OCI-LY7 (cell line): Measurements from ENCODE around the gene AKIRIN2. TPM values are rescaled to one million over a fixed set of nuclear protein-coding genes. Genes with fewer than 3 reads are reported as not detected.
"Not testable (repeated sequence)": the region's sequence is repeated elsewhere in the genome, so short reads cannot be mapped to it uniquely, and the experiment has no call there.

Experiments
- BruUV-seq: library from RNA; stranded (reverse); fragments of 400-500 nt; replicated peaks from 2 replicates; lab custom pipeline; 2021; lab: Mats Ljungman, UMichigan
- CTCF ChIA-PET: fragments of 300-600 bp; sonication (Branson Sonifier 250); formaldehyde crosslinking; loops from one replicate; lab custom pipeline; 2022; ENCODE audit warnings: antibody characterized with exemption; ENCODE audit not compliant: unreplicated experiment; lab: Charles Lee
- POLR2A ChIA-PET: fragments of 300-600 bp; sonication (Branson Sonifier 250); formaldehyde crosslinking; loops from one replicate; lab custom pipeline; 2022; ENCODE audit warnings: antibody characterized with exemption; lab: Charles Lee
- DNase-seq: peaks from one replicate; pipeline ENCODE4 v3.0.0-alpha.2; 2015; ENCODE audit warnings: low spot score
- H2AFZ ChIP-seq: fragments of 200-600 bp; sonication (generic), shearing (Covaris generic); 2 replicates; pipeline ENCODE4 v1.6.1; 2014; ENCODE audit warnings: mild to moderate bottlenecking, antibody characterized with exemption, low read length, moderate library complexity
- H3K27ac ChIP-seq: fragments of 200-600 bp; sonication (generic); 2 replicates; pipeline ENCODE4 v1.5.1; 2014; ENCODE audit warnings: mixed run types, low read depth, mild to moderate bottlenecking, moderate library complexity, low read length, inconsistent platforms; ENCODE audit not compliant: poor library complexity, severe bottlenecking
- H3K36me3 ChIP-seq: fragments of 200-600 bp; sonication (generic); 2 replicates; pipeline ENCODE4 v1.6.1; 2014; ENCODE audit warnings: mild to moderate bottlenecking, antibody characterized with exemption, low read length, moderate library complexity, mixed read lengths; ENCODE audit not compliant: insufficient read depth
- H3K4me1 ChIP-seq: fragments of 200-600 bp; sonication (generic); 2 replicates; pipeline ENCODE4 v1.5.1; 2014; ENCODE audit warnings: mild to moderate bottlenecking, low read length; ENCODE audit not compliant: insufficient read depth, poor library complexity, severe bottlenecking
- H3K4me2 ChIP-seq: fragments of 200-600 bp; sonication (generic); 2 replicates; pipeline ENCODE4 v1.6.1; 2014; ENCODE audit warnings: mild to moderate bottlenecking, low read length
- H3K4me3 ChIP-seq: fragments of 200-600 bp; sonication (generic); 2 replicates; pipeline ENCODE4 v1.5.1; 2014; ENCODE audit warnings: mild to moderate bottlenecking, low read depth, low read length; ENCODE audit not compliant: poor library complexity, severe bottlenecking
- H3K79me2 ChIP-seq: fragments of 200-600 bp; sonication (generic); 2 replicates; pipeline ENCODE4 v1.6.1; 2016; ENCODE audit warnings: low read depth, mild to moderate bottlenecking, low read length, moderate library complexity, mixed read lengths; ENCODE audit not compliant: insufficient read depth
- H3K9me2 ChIP-seq: fragments of 200-600 bp; sonication (generic); 2 replicates; pipeline ENCODE4 v1.6.1; 2016; ENCODE audit warnings: mild to moderate bottlenecking, low read length, mixed read lengths; ENCODE audit not compliant: insufficient read depth
- H3K9me3 ChIP-seq: fragments of 200-600 bp; sonication (generic); 2 replicates; pipeline ENCODE4 v1.6.1; 2014; ENCODE audit warnings: mild to moderate bottlenecking, mixed run types, low read length, mixed read lengths
- H4K20me1 ChIP-seq: fragments of 200-600 bp; sonication (generic); 2 replicates; pipeline ENCODE4 v1.6.1; 2014; ENCODE audit warnings: mild to moderate bottlenecking, antibody characterized with exemption, low read length, moderate library complexity, mixed read lengths; ENCODE audit not compliant: insufficient read depth
- CTCF ChIP-seq: fragments of 200-600 bp; sonication (generic); conservative IDR thresholded peaks from 2 replicates; pipeline ENCODE4 v1.5.1; 2014; ENCODE audit warnings: mild to moderate bottlenecking, antibody characterized with exemption, low read length, moderate library complexity, mixed read lengths
- EZH2phosphoT487 ChIP-seq: fragments of 200-600 bp; sonication (generic); IDR thresholded peaks from 2 replicates; pipeline ENCODE4 v1.6.1; 2018; ENCODE audit warnings: low read depth, borderline replicate concordance, mild to moderate bottlenecking, mixed run types, antibody characterized with exemption, low read length, moderate library complexity, mixed read lengths
- intact Hi-C: fragments of 100-400 bp; cut with micrococcal nuclease; formaldehyde crosslinking; loops from one replicate; pipeline ENCODE4 v1.10.0; 2022; ENCODE audit not compliant: unreplicated experiment
- total RNA-seq, 2 experiments: library from RNA; depleted of rRNA in 1 of 2; stranded (reverse); fragments of >200 nt in 1 of 2; shearing (Covaris generic) in 1 of 2; gene quantifications; 2 replicates each; pipeline ENCODE4 v1.2.3, GENCODE V29; 2014 to 2022

The AKIRIN2 gene
- total RNA-seq, 2 experiments from 2014 or later = 70.4 to 127 TPM

- intact Hi-C loops = no loop called here
- peaks cover 100% of the 10 kb centered on the region for H3K79me2 ChIP-seq
- DNase-seq = no peak
- H4K20me1 ChIP-seq = peaks cover 28% of the 10 kb centered on the region
- ChIA-PET POLR2A (interaction anchor here (0.6 to 1.4 kb wide), 10 partner anchors 12 to 612 kb away, joined by 3 to 15 read pairs (median 3); partner anchors contain the start of gene AKIRIN2), CTCF (no interaction called here)
- no TSS peak for BruUV-seq
- TF ChIP-seq CTCF = no peak
- TF ChIP-seq EZH2phosphoT487 = no peak
- H3K9me3 ChIP-seq = no peaks in the 10 kb centered on the region
- H3K36me3 ChIP-seq = peaks cover 100% of the 10 kb centered on the region
- no peak overlapping the region for H3K4me2 ChIP-seq
- no peak overlapping the region for H3K27ac ChIP-seq
- no peaks in the 10 kb centered on the region for H3K9me2 ChIP-seq
- no peak overlapping the region for H2AFZ ChIP-seq
- H3K4me1 ChIP-seq = peaks cover 10% of the 10 kb centered on the region
- H3K4me3 ChIP-seq = no peak overlapping the region
Measured at GRCh38 chr6:87687296-87687695, 14.7 kb downstream of the AKIRIN2 start.

GRCh38 chr6:87686636-87687205 is 15.3 kb downstream of the AKIRIN2 start:
- H3K4me2 ChIP-seq, H3K9me2 ChIP-seq, H3K27ac ChIP-seq, H3K9me3 ChIP-seq, intact Hi-C loops, H3K4me3 ChIP-seq, DNase-seq, H2AFZ ChIP-seq, H3K4me1 ChIP-seq, CTCF ChIA-PET, BruUV-seq: not testable (repeated sequence)
- peaks cover 100% of the 10 kb centered on the region for H3K79me2 ChIP-seq
- POLR2A ChIA-PET = interaction anchor here (1.0 to 6.4 kb wide), 2 partner anchors 11 to 39 kb away, joined by 3 to 48 read pairs; no protein-coding TSS in a partner anchor
- peaks cover 32% of the 10 kb centered on the region for H4K20me1 ChIP-seq
- peaks cover 100% of the 10 kb centered on the region for H3K36me3 ChIP-seq

GRCh38 chr6:87684895-87685654 is 17.0 kb downstream of the AKIRIN2 start:
- Histone ChIP-seq H3K9me3 (no peaks in the 10 kb centered on the region), H3K4me2 (no peak overlapping the region), H3K79me2 (peaks cover 100% of the 10 kb centered on the region), H3K36me3 (peaks cover 100% of the 10 kb centered on the region), H2AFZ (no peak overlapping the region), H3K27ac (no peak overlapping the region), H3K4me3 (no peak overlapping the region), H4K20me1 (peaks cover 32% of the 10 kb centered on the region), H3K4me1 (no peaks in the 10 kb centered on the region), H3K9me2 (no peaks in the 10 kb centered on the region)
- CTCF ChIA-PET = no interaction called here
- TF ChIP-seq EZH2phosphoT487 (no peak), CTCF (no peak)
- no TSS peak for BruUV-seq
- POLR2A ChIA-PET = interaction anchor here (0.6 to 6.4 kb wide), 5 partner anchors 9 to 57 kb away, joined by 3 to 48 read pairs (median 4); partner anchors contain the start of gene AKIRIN2
- no peak for DNase-seq
- intact Hi-C loops = no loop called here
